K562 (cell line): ENCODE measurements around the gene PPM1E. TPM values are rescaled to one million over a fixed set of nuclear protein-coding genes. Genes with fewer than 3 reads are reported as not detected.

ENCODE experiments used
- ATAC-seq: fragments of 200-7000 bp; cut with Tn5 transposase; 3 replicates; pipeline ENCODE4 v1.9.1; 2020; ENCODE audit warnings: moderate library complexity
- BruUV-seq: library from RNA; stranded (reverse); fragments of 400-500 nt; replicated peaks from 2 replicates; lab custom pipeline; 2021; lab: Mats Ljungman, UMichigan
- CTCF ChIA-PET: fragments of 300-600 bp; formaldehyde crosslinking; extraction: SDS; loops from one replicate; lab custom pipeline; 2021; ENCODE audit warnings: low intra/inter-chr PET ratio; lab: Yijun Ruan, JAX
- POLR2A ChIA-PET: fragments of 300-600, 350-650 bp; sonication (Branson Sonifier 250); formaldehyde crosslinking; extraction: SDS; loops from one replicate; lab custom pipeline; 2021; ENCODE audit warnings: antibody characterized with exemption, inconsistent platforms; lab: Yijun Ruan, JAX
- DNase-seq, 4 experiments: peaks; one replicate each; pipeline versions ENCODE4 v3.0.0 to v3.0.0-alpha.2; 2011 to 2018; ENCODE audit warnings: low spot score in 3 of 4, mixed read lengths in 3 of 4; ENCODE audit errors: extremely low read depth in 1 of 4
- FAIRE-seq: peaks from 2 replicates; lab custom pipeline; 2011; peaks lifted over from hg19 to GRCh38; lab: Jason Lieb, UNC
- H2AFZ ChIP-seq: 2 replicates; pipeline ENCODE4 v1.6.0; 2011; ENCODE audit warnings: low read depth, low read length, control low read depth, inconsistent platforms
- H3K27ac ChIP-seq: fragments of 200-600 bp; 3 replicates; pipeline ENCODE4 v1.8.0; 2011; ENCODE audit warnings: low read depth, mild to moderate bottlenecking, control low read depth, inconsistent platforms, low read length, moderate library complexity, mixed read lengths; ENCODE audit errors: extremely low read depth
- H3K27me3 ChIP-seq, 2 experiments: fragments of 300-600 bp in 1 of 2; 2 replicates in 1 of 2; 3 replicates in 1 of 2; pipeline versions ENCODE4 v1.6.0 to v1.8.0; 2011; ENCODE audit warnings: inconsistent platforms in 2 of 2, low read length in 2 of 2, mild to moderate bottlenecking in 1 of 2, mixed read lengths in 1 of 2, moderate library complexity in 1 of 2; ENCODE audit not compliant: control insufficient read depth in 2 of 2, insufficient read depth in 2 of 2
- H3K36me3 ChIP-seq: fragments of 300-600 bp; 3 replicates; pipeline ENCODE4 v1.8.0; 2011; ENCODE audit warnings: mild to moderate bottlenecking, low read length, inconsistent platforms; ENCODE audit not compliant: control insufficient read depth, insufficient read depth
- H3K4me1 ChIP-seq, 2 experiments: fragments of 200-600 bp in 1 of 2; replicated peaks in 1 of 2; 2 replicates in 1 of 2; 3 replicates in 1 of 2; pipeline versions ENCODE4 v1.5.1 to v1.8.0; 2011; ENCODE audit warnings: inconsistent platforms in 2 of 2, low read length in 2 of 2, mild to moderate bottlenecking in 1 of 2, mixed read lengths in 1 of 2, moderate library complexity in 1 of 2; ENCODE audit not compliant: control insufficient read depth in 2 of 2, insufficient read depth in 2 of 2
- H3K4me2 ChIP-seq: 2 replicates; pipeline ENCODE4 v1.6.1; 2011; ENCODE audit warnings: low read length, control low read depth, inconsistent platforms, mixed read lengths; ENCODE audit not compliant: insufficient read depth
- H3K4me3 ChIP-seq: fragments of 200-600 bp; sonication (generic), shearing (Covaris generic); 2 replicates; pipeline ENCODE4 v1.5.1; 2016; ENCODE audit warnings: control low read depth, inconsistent platforms
- H3K79me2 ChIP-seq: fragments of 200-600 bp; 3 replicates; pipeline ENCODE4 v1.8.0; 2011; ENCODE audit warnings: low read length, inconsistent platforms; ENCODE audit not compliant: control insufficient read depth, insufficient read depth
- H3K9ac ChIP-seq, 2 experiments: 2 replicates each; pipeline versions ENCODE4 v1.6.0 to v1.6.1; 2011; ENCODE audit warnings: low read depth in 2 of 2, low read length in 2 of 2, control low read depth in 1 of 2, inconsistent platforms in 1 of 2, mild to moderate bottlenecking in 1 of 2, mixed read lengths in 1 of 2; ENCODE audit not compliant: insufficient read depth in 1 of 2
- H3K9me1 ChIP-seq: one replicate; pipeline ENCODE4 v1.6.0; 2011; ENCODE audit warnings: inconsistent platforms, mild to moderate bottlenecking, low read length, moderate library complexity; ENCODE audit not compliant: control insufficient read depth, insufficient read depth
- H3K9me3 ChIP-seq: replicated peaks from 2 replicates; pipeline ENCODE4 v1.5.1; 2011; ENCODE audit warnings: low read depth, low read length, inconsistent platforms; ENCODE audit not compliant: control insufficient read depth, insufficient read depth
- H4K20me1 ChIP-seq: replicated peaks from 2 replicates; pipeline ENCODE4 v1.6.1; 2011; ENCODE audit warnings: low read length, inconsistent platforms, mixed read lengths; ENCODE audit not compliant: control insufficient read depth, insufficient read depth
- BDP1 ChIP-seq: IDR thresholded peaks from 3 replicates; pipeline ENCODE4 v1.6.1; 2011; ENCODE audit not compliant: insufficient read length, insufficient read depth
- CBFA2T3 ChIP-seq: fragments of 450-650 bp; IDR thresholded peaks from 2 replicates; pipeline ENCODE4 v1.6.1; 2017
- DMBX1 ChIP-seq: fragments of 250-450 bp; sonication (Bioruptor Pico); IDR thresholded peaks from 2 replicates; pipeline ENCODE4 v1.8.0; 2022; ENCODE audit warnings: inconsistent platforms, mild to moderate bottlenecking, moderate library complexity, borderline replicate concordance
- EP400 ChIP-seq: fragments of 450-650 bp; IDR thresholded peaks from 2 replicates; pipeline ENCODE4 v1.6.1; 2017; ENCODE audit warnings: antibody characterized with exemption, mild to moderate bottlenecking, moderate library complexity
- KLF16 ChIP-seq: IDR thresholded peaks from 2 replicates; pipeline ENCODE4 v1.6.1; 2016; ENCODE audit warnings: antibody characterized with exemption
- NBN ChIP-seq: fragments of 450-650 bp; IDR thresholded peaks from 2 replicates; pipeline ENCODE4 v1.6.1; 2016; ENCODE audit warnings: low read depth, mild to moderate bottlenecking
- NR2C2 ChIP-seq, 2 experiments: fragments of 200-800 bp in 1 of 2; sonication (Bioruptor generic) in 1 of 2; sonication (generic) in 1 of 2; formaldehyde crosslinking in 1 of 2; IDR thresholded peaks; 2 replicates each; pipeline versions ENCODE4 v1.6.1 to v1.8.0; 2016 to 2022; ENCODE audit warnings: mild to moderate bottlenecking in 1 of 2, missing compliant biosample characterization in 1 of 2, missing genetic modification characterization in 1 of 2, missing genetic modification reagents in 1 of 2
- SMARCC2 ChIP-seq: fragments of 450-650 bp; IDR thresholded peaks from 2 replicates; pipeline ENCODE4 v1.6.1; 2017; ENCODE audit warnings: antibody characterized with exemption, moderate library complexity, mild to moderate bottlenecking, low read depth
- SP2 ChIP-seq: IDR thresholded peaks from 2 replicates; pipeline ENCODE4 v1.6.1; 2011; ENCODE audit warnings: mild to moderate bottlenecking, low read depth, low read length, moderate library complexity; ENCODE audit not compliant: poor library complexity, severe bottlenecking; ENCODE audit errors: extremely low read depth
- THRAP3 ChIP-seq: fragments of 450-650 bp; IDR thresholded peaks from 2 replicates; pipeline ENCODE4 v1.6.1; 2016; ENCODE audit warnings: mild to moderate bottlenecking, inconsistent platforms, borderline replicate concordance
- ZFP30 ChIP-seq: fragments of 250-450 bp; sonication (Bioruptor Pico); IDR thresholded peaks from 2 replicates; pipeline ENCODE4 v1.8.0; 2022; ENCODE audit warnings: moderate library complexity, mild to moderate bottlenecking, inconsistent platforms, borderline replicate concordance
- ZNF586 ChIP-seq: fragments of 450-650 bp; formaldehyde crosslinking; conservative IDR thresholded peaks from 2 replicates; pipeline ENCODE4 v1.4.0; 2020; ENCODE audit warnings: mild to moderate bottlenecking, moderate library complexity
- WGBS: fragments of 100-300 bp; shearing (Covaris generic); methylation state at CpG from one replicate; pipeline ENCODE4 v1.1.6; 2016; ENCODE audit warnings: low coverage, mixed read lengths; ENCODE audit not compliant: insufficient coverage; ENCODE audit errors: missing lambda C conversion rate; 5-methylcytosine and 5-hydroxymethylcytosine counted together
- in situ Hi-C: fragments of 300-500 bp; cut with MboI; formaldehyde crosslinking; loops from 4 replicates; pipeline ENCODE4 v1.15.0; 2018; ENCODE audit warnings: inconsistent platforms, mixed read lengths
- intact Hi-C: fragments of 100-400 bp; cut with micrococcal nuclease; formaldehyde crosslinking; loops from 2 replicates; pipeline ENCODE4 v1.14.2; 2022
- polyA plus RNA-seq, 8 experiments: library from polyadenylated mRNA; depleted of rRNA in 4 of 8; stranded (reverse) in 5 of 8; unstranded in 3 of 8; fragments of >200 nt; fragmentation: Nextera tagmentation in 2 of 8; fragmentation: Illumina TruSeq in 1 of 8; extraction: Ambion mirVana in 2 of 8; extraction: Trizol in 1 of 8; gene quantifications; 2 replicates each; pipeline versions ENCODE4 v1.2.1 to v1.2.3, GENCODE V29; 2011 to 2014; ENCODE audit warnings: inconsistent platforms in 1 of 8, missing spikeins in 1 of 8
- total RNA-seq, 7 experiments: library from RNA; depleted of rRNA in 6 of 7; stranded (reverse); fragments of >200 nt in 6 of 7; fragmentation: Illumina TruSeq in 2 of 7; extraction: Trizol in 2 of 7; gene quantifications; 2 replicates each; pipeline versions ENCODE4 v1.2.1 to v1.2.3, GENCODE V29; 2011 to 2021; ENCODE audit warnings: low replicate concordance in 1 of 7
- TF ChIP-seq, protein P1 (sequence below): fragments of 450-650 bp; formaldehyde crosslinking; IDR thresholded peaks from 2 replicates; pipeline ENCODE4 v1.4.0; 2022; ENCODE audit warnings: mild to moderate bottlenecking, moderate library complexity
- TF ChIP-seq, protein P2 (sequence below), 3 experiments: fragments of 200-800 bp in 1 of 3; sonication (Bioruptor generic) in 1 of 3; sonication (generic) in 1 of 3; formaldehyde crosslinking in 1 of 3; IDR thresholded peaks; 2 replicates each; pipeline versions ENCODE4 v1.6.1 to v1.8.0; 2016 to 2022; ENCODE audit warnings: mild to moderate bottlenecking in 2 of 3, missing compliant biosample characterization in 2 of 3, missing genetic modification characterization in 2 of 3, missing genetic modification reagents in 1 of 3
- TF ChIP-seq, protein P3 (sequence below): fragments of 450-650 bp; formaldehyde crosslinking; IDR thresholded peaks from 2 replicates; pipeline ENCODE4 v1.4.0; 2020; ENCODE audit warnings: mild to moderate bottlenecking, moderate library complexity
- TF ChIP-seq, protein P4 (sequence below), 2 experiments: IDR thresholded peaks in 1 of 2; conservative IDR thresholded peaks in 1 of 2; 2 replicates each; pipeline ENCODE4 v1.6.1; 2016; ENCODE audit warnings: low read depth in 2 of 2, mild to moderate bottlenecking in 1 of 2, missing compliant biosample characterization in 1 of 2, missing genetic modification characterization in 1 of 2, moderate library complexity in 1 of 2

PPM1E gene
- total and polyA plus RNA-seq, 9 of the 15 experiments (the other 6 are each of a cell fraction or from before 2014, with no cell fraction given), result 1.0 to 5.7 (median 4.7) TPM

DNA sequence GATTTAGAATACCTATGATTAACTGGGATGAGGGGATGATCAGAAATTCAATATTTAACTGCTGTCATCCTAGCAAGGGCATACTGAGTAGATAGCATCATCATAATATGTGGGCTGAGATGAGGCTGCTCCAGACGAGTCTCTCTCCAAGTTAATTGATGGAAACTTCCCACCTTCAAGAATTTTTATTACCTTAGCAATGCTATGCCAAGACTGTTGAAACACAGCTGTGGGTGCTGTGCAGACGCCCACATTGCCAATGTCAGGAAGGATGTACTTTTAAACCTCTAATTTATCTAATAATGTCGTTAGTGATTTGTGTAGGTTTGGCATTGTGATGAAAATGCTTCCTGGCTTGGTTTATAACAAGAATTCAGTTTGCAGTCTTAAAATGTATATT, 180.6 kb downstream of the PPM1E start:
- no peak overlapping the region for H2AFZ ChIP-seq
- H3K9me3 ChIP-seq, result no peaks in the 10 kb centered on the region
- no peaks in the 10 kb centered on the region for H4K20me1 ChIP-seq
- no peaks in the 10 kb centered on the region for H3K4me1 ChIP-seq
- intact Hi-C loops (no loop called here), in situ Hi-C loops (no loop called here)
- CTCF ChIA-PET, result no interaction called here
- POLR2A ChIA-PET, result no interaction called here
- no TSS peak for BruUV-seq
- no peaks in the 10 kb centered on the region for H3K27me3 ChIP-seq
- H3K9me1 ChIP-seq, result no peaks in the 10 kb centered on the region
- no peak overlapping the region for H3K4me2 ChIP-seq
- 20% methylated on average over 3 of the region's 3 CpGs for WGBS
- H3K9ac ChIP-seq, result no peak overlapping the region
- DNase-seq (no peak), FAIRE-seq (no peak), ATAC-seq (no peak)
- no peak overlapping the region for H3K27ac ChIP-seq
- no peak overlapping the region for H3K4me3 ChIP-seq
- H3K79me2 ChIP-seq, result no peaks in the 10 kb centered on the region
- no peaks in the 10 kb centered on the region for H3K36me3 ChIP-seq
- TF ChIP-seq, protein P1, sequence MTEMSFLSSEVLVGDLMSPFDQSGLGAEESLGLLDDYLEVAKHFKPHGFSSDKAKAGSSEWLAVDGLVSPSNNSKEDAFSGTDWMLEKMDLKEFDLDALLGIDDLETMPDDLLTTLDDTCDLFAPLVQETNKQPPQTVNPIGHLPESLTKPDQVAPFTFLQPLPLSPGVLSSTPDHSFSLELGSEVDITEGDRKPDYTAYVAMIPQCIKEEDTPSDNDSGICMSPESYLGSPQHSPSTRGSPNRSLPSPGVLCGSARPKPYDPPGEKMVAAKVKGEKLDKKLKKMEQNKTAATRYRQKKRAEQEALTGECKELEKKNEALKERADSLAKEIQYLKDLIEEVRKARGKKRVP (CRISPR knock-in tag), result no peak
- TF ChIP-seq NBN (no peak), KLF16 (no peak), ZFP30 (CRISPR knock-in tag) (no peak), SP2 (no peak), BDP1 (no peak), NR2C2 (CRISPR knock-in tag; IDR thresholded peaks at IDR 0.05) (no peak), NR2C2 (tag; IDR thresholded peaks at IDR 0.05) (no peak), DMBX1 (CRISPR knock-in tag) (no peak), THRAP3 (no peak), SMARCC2 (no peak), CBFA2T3 (no peak), ZNF586 (CRISPR knock-in tag) (no peak), EP400 (no peak)
- TF ChIP-seq, protein P2, sequence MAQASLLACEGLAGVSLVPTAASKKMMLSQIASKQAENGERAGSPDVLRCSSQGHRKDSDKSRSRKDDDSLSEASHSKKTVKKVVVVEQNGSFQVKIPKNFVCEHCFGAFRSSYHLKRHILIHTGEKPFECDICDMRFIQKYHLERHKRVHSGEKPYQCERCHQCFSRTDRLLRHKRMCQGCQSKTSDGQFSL (CRISPR knock-in tag; IDR thresholded peaks at IDR 0.05), result no peak
- TF ChIP-seq, protein P2 (tag; IDR thresholded peaks at IDR 0.05), result no peak
- TF ChIP-seq, protein P3, sequence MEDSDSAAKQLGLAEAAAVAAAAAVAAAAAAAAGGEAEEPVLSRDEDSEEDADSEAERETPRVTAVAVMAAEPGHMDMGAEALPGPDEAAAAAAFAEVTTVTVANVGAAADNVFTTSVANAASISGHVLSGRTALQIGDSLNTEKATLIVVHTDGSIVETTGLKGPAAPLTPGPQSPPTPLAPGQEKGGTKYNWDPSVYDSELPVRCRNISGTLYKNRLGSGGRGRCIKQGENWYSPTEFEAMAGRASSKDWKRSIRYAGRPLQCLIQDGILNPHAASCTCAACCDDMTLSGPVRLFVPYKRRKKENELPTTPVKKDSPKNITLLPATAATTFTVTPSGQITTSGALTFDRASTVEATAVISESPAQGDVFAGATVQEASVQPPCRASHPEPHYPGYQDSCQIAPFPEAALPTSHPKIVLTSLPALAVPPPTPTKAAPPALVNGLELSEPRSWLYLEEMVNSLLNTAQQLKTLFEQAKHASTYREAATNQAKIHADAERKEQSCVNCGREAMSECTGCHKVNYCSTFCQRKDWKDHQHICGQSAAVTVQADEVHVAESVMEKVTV (CRISPR knock-in tag), result no peak
- TF ChIP-seq, protein P4, sequence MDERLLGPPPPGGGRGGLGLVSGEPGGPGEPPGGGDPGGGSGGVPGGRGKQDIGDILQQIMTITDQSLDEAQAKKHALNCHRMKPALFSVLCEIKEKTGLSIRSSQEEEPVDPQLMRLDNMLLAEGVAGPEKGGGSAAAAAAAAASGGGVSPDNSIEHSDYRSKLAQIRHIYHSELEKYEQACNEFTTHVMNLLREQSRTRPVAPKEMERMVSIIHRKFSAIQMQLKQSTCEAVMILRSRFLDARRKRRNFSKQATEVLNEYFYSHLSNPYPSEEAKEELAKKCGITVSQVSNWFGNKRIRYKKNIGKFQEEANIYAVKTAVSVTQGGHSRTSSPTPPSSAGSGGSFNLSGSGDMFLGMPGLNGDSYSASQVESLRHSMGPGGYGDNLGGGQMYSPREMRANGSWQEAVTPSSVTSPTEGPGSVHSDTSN (CRISPR knock-in tag; IDR thresholded peaks at IDR 0.05; ENCODE audit: low read depth), result no peak
- TF ChIP-seq, protein P4 (tag; conservative IDR thresholded peaks at IDR 0.05; ENCODE audit: low read depth), result no peak
